Loucy (cell line): ENCODE data around the gene BTD.

Source experiments
- EZH2phosphoT487 ChIP-seq: fragments of 200-600 bp; IDR thresholded peaks from 2 replicates; pipeline ENCODE4 v1.6.1; 2018; ENCODE audit warnings: antibody characterized with exemption, mild to moderate bottlenecking, moderate library complexity, borderline replicate concordance
- TF ChIP-seq, protein P1 (sequence below): fragments of 200-600 bp; sonication (generic); conservative IDR thresholded peaks from 2 replicates; pipeline ENCODE4 v1.5.1; 2014; ENCODE audit warnings: mild to moderate bottlenecking, antibody characterized with exemption, low read length

DNA sequence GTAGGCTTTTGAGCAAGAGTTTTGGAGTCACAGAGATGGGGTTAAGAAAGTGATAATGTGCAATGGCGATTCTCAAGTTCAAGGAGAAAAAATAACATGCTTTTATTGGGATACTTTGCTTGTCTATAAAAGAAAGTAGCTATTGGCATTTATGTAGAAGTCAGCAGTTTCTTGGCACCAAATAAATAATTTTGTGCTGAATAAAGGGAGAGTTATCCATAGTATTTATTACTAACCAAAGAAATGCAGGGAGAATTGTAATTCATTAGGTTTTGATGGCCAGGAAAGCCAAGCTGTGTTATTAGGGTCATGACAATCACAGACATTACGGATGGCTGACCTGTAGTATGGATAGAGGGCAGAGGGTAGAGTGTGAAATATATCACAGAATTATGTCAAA lies 33.1 kb downstream of the BTD start:
- TF ChIP-seq, protein P1, sequence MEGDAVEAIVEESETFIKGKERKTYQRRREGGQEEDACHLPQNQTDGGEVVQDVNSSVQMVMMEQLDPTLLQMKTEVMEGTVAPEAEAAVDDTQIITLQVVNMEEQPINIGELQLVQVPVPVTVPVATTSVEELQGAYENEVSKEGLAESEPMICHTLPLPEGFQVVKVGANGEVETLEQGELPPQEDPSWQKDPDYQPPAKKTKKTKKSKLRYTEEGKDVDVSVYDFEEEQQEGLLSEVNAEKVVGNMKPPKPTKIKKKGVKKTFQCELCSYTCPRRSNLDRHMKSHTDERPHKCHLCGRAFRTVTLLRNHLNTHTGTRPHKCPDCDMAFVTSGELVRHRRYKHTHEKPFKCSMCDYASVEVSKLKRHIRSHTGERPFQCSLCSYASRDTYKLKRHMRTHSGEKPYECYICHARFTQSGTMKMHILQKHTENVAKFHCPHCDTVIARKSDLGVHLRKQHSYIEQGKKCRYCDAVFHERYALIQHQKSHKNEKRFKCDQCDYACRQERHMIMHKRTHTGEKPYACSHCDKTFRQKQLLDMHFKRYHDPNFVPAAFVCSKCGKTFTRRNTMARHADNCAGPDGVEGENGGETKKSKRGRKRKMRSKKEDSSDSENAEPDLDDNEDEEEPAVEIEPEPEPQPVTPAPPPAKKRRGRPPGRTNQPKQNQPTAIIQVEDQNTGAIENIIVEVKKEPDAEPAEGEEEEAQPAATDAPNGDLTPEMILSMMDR, result no peak
- no peak for TF ChIP-seq EZH2phosphoT487
